ENCODE results near the gene ALG8.

The ALG8 gene

GRCh38 chr11:78100261-78100660 is 39.2 kb downstream of the ALG8 start:
- no peak overlapping the region for H3K9ac ChIP-seq (ENCODE audit: low read length)
- H3K23ac ChIP-seq (ENCODE audit: low read length in 2 of 2) = no peak overlapping the region
- no peak overlapping the region for H4K8ac ChIP-seq (ENCODE audit: low read length)
- no peak overlapping the region for H3K4me3 ChIP-seq (ENCODE audit: insufficient read depth in 1 of 2, low read depth in 1 of 2, low read length in 2 of 2)
- H3K4me2 ChIP-seq (ENCODE audit: low read length, poor library complexity, severe bottlenecking) = no peak overlapping the region
- no peak overlapping the region for H2AFZ ChIP-seq (ENCODE audit: low read depth, low read length)
- DNase-seq = no peak
- H2BK5ac ChIP-seq (ENCODE audit: low read depth, low read length, poor library complexity, severe bottlenecking) = no peak overlapping the region
- no peak overlapping the region for H3K14ac ChIP-seq (ENCODE audit: low read length in 2 of 2)
- 94% methylated on average over 1 of the region's 5 CpGs for WGBS
- H3K4me1 ChIP-seq (ENCODE audit: control insufficient read depth, insufficient read depth, low read depth, low read length) = peaks cover 2% of the 10 kb centered on the region
- H3K36me3 ChIP-seq (ENCODE audit: control insufficient read depth in 1 of 2, insufficient read depth in 2 of 2, low read depth in 1 of 2, low read length in 2 of 2) = peaks cover 10 to 55% of the 10 kb centered on the region in 2 experiments
- no peak overlapping the region for H3K18ac ChIP-seq (ENCODE audit: low read depth in 1 of 2, low read length in 2 of 2)
- H3K4ac ChIP-seq (ENCODE audit: low read depth in 1 of 2, low read length in 2 of 2) = no peak overlapping the region
- H3K27ac ChIP-seq (ENCODE audit: low read length, poor library complexity, severe bottlenecking) = no peak overlapping the region
- H3K9me3 ChIP-seq (ENCODE audit: control insufficient read depth, low read length) = no peaks in the 10 kb centered on the region
- no peak overlapping the region for H4K91ac ChIP-seq (ENCODE audit: low read length)
- no peak overlapping the region for H2BK120ac ChIP-seq (ENCODE audit: low read depth, low read length)
- no peak overlapping the region for H2AK5ac ChIP-seq (ENCODE audit: low read length, severe bottlenecking)
- no peaks in the 10 kb centered on the region for H3K27me3 ChIP-seq (ENCODE audit: control insufficient read depth in 1 of 2, insufficient read depth in 1 of 2, low read length in 2 of 2)
- H2BK15ac ChIP-seq (ENCODE audit: low read depth, poor library complexity, severe bottlenecking) = no peak overlapping the region
- H2BK12ac ChIP-seq (ENCODE audit: low read length in 2 of 2) = no peak overlapping the region
- no peaks in the 10 kb centered on the region for H3K79me1 ChIP-seq (replicated peaks; ENCODE audit: low read length, poor library complexity, severe bottlenecking)

- no peak overlapping the region for H3K4me3 ChIP-seq (ENCODE audit: insufficient read depth in 1 of 2, low read depth in 1 of 2, low read length in 2 of 2)
- no peaks in the 10 kb centered on the region for H3K79me1 ChIP-seq (replicated peaks; ENCODE audit: low read length, poor library complexity, severe bottlenecking)
- no peak overlapping the region for H2BK15ac ChIP-seq (ENCODE audit: low read depth, poor library complexity, severe bottlenecking)
- no peak overlapping the region for H3K9ac ChIP-seq (ENCODE audit: low read length)
- no peak overlapping the region for H3K23ac ChIP-seq (ENCODE audit: low read length in 2 of 2)
- no peaks in the 10 kb centered on the region for H3K27me3 ChIP-seq (ENCODE audit: control insufficient read depth in 1 of 2, insufficient read depth in 1 of 2, low read length in 2 of 2)
- H4K91ac ChIP-seq (ENCODE audit: low read length) = no peak overlapping the region
- H3K4ac ChIP-seq (ENCODE audit: low read depth in 1 of 2, low read length in 2 of 2) = no peak overlapping the region
- no peak overlapping the region for H4K8ac ChIP-seq (ENCODE audit: low read length)
- no peak overlapping the region for H2BK5ac ChIP-seq (ENCODE audit: low read depth, low read length, poor library complexity, severe bottlenecking)
- H3K4me2 ChIP-seq (ENCODE audit: low read length, poor library complexity, severe bottlenecking) = no peak overlapping the region
- DNase-seq = no peak
- H3K36me3 ChIP-seq (ENCODE audit: control insufficient read depth in 1 of 2, insufficient read depth in 2 of 2, low read depth in 1 of 2, low read length in 2 of 2) = peaks cover 12 to 60% of the 10 kb centered on the region in 2 experiments
- H2AFZ ChIP-seq (ENCODE audit: low read depth, low read length) = no peak overlapping the region
- WGBS = 98% methylated on average over 2 of the region's 4 CpGs
- H2BK12ac ChIP-seq (ENCODE audit: low read length in 2 of 2) = no peak overlapping the region
- H2BK120ac ChIP-seq (ENCODE audit: low read depth, low read length) = no peak overlapping the region
- peaks cover 2% of the 10 kb centered on the region for H3K4me1 ChIP-seq (ENCODE audit: control insufficient read depth, insufficient read depth, low read depth, low read length)
- H3K18ac ChIP-seq (ENCODE audit: low read depth in 1 of 2, low read length in 2 of 2) = no peak overlapping the region
- H3K9me3 ChIP-seq (ENCODE audit: control insufficient read depth, low read length) = no peaks in the 10 kb centered on the region
- no peak overlapping the region for H3K27ac ChIP-seq (ENCODE audit: low read length, poor library complexity, severe bottlenecking)
- H2AK5ac ChIP-seq (ENCODE audit: low read length, severe bottlenecking) = no peak overlapping the region
- no peak overlapping the region for H3K14ac ChIP-seq (ENCODE audit: low read length in 2 of 2)
Measured at GRCh38 chr11:78099666-78100065, 39.8 kb downstream of the ALG8 start.

- no peak overlapping the region for H3K4me3 ChIP-seq (ENCODE audit: insufficient read depth in 1 of 2, low read depth in 1 of 2, low read length in 2 of 2)
- DNase-seq = no peak
- no peaks in the 10 kb centered on the region for H3K27me3 ChIP-seq (ENCODE audit: control insufficient read depth in 1 of 2, insufficient read depth in 1 of 2, low read length in 2 of 2)
- no peak overlapping the region for H2BK120ac ChIP-seq (ENCODE audit: low read depth, low read length)
- no peak overlapping the region for H2AK5ac ChIP-seq (ENCODE audit: low read length, severe bottlenecking)
- H3K9ac ChIP-seq (ENCODE audit: low read length) = no peak overlapping the region
- no peak overlapping the region for H3K14ac ChIP-seq (ENCODE audit: low read length in 2 of 2)
- H3K9me3 ChIP-seq (ENCODE audit: control insufficient read depth, low read length) = no peaks in the 10 kb centered on the region
- H2BK5ac ChIP-seq (ENCODE audit: low read depth, low read length, poor library complexity, severe bottlenecking) = no peak overlapping the region
- WGBS = 98% methylated on average over 3 of the region's 7 CpGs
- no peak overlapping the region for H2BK12ac ChIP-seq (ENCODE audit: low read length in 2 of 2)
- no peak overlapping the region for H3K4me2 ChIP-seq (ENCODE audit: low read length, poor library complexity, severe bottlenecking)
- H3K18ac ChIP-seq (ENCODE audit: low read depth in 1 of 2, low read length in 2 of 2) = no peak overlapping the region
- H3K23ac ChIP-seq (ENCODE audit: low read length in 2 of 2) = no peak overlapping the region
- no peak overlapping the region for H4K8ac ChIP-seq (ENCODE audit: low read length)
- H2AFZ ChIP-seq (ENCODE audit: low read depth, low read length) = no peak overlapping the region
- no peak overlapping the region for H3K27ac ChIP-seq (ENCODE audit: low read length, poor library complexity, severe bottlenecking)
- peaks cover 10 to 61% of the 10 kb centered on the region in 2 experiments for H3K36me3 ChIP-seq (ENCODE audit: control insufficient read depth in 1 of 2, insufficient read depth in 2 of 2, low read depth in 1 of 2, low read length in 2 of 2)
- H3K4ac ChIP-seq (ENCODE audit: low read depth in 1 of 2, low read length in 2 of 2) = no peak overlapping the region
- H2BK15ac ChIP-seq (ENCODE audit: low read depth, poor library complexity, severe bottlenecking) = no peak overlapping the region
- H3K4me1 ChIP-seq (ENCODE audit: control insufficient read depth, insufficient read depth, low read depth, low read length) = peaks cover 2% of the 10 kb centered on the region
- H4K91ac ChIP-seq (ENCODE audit: low read length) = no peak overlapping the region
- no peaks in the 10 kb centered on the region for H3K79me1 ChIP-seq (replicated peaks; ENCODE audit: low read length, poor library complexity, severe bottlenecking)
Measured at GRCh38 chr11:78097666-78098385, 41.6 kb downstream of the ALG8 start.

GRCh38 chr11:78094250-78094649 is 45.2 kb downstream of the ALG8 start:
- no peak overlapping the region for H2AK5ac ChIP-seq (ENCODE audit: low read length, severe bottlenecking)
- H3K9me3 ChIP-seq (ENCODE audit: control insufficient read depth, low read length) = no peaks in the 10 kb centered on the region
- H3K79me1 ChIP-seq (replicated peaks; ENCODE audit: low read length, poor library complexity, severe bottlenecking) = no peaks in the 10 kb centered on the region
- no peak overlapping the region for H4K8ac ChIP-seq (ENCODE audit: low read length)
- no peak overlapping the region for H3K27ac ChIP-seq (ENCODE audit: low read length, poor library complexity, severe bottlenecking)
- no peak overlapping the region for H2BK12ac ChIP-seq (ENCODE audit: low read length in 2 of 2)
- no peak overlapping the region for H3K18ac ChIP-seq (ENCODE audit: low read depth in 1 of 2, low read length in 2 of 2)
- no peak overlapping the region for H3K4me2 ChIP-seq (ENCODE audit: low read length, poor library complexity, severe bottlenecking)
- H3K4me1 ChIP-seq (ENCODE audit: control insufficient read depth, insufficient read depth, low read depth, low read length) = no peaks in the 10 kb centered on the region
- H3K14ac ChIP-seq (ENCODE audit: low read length in 2 of 2) = no peak overlapping the region
- no peak overlapping the region for H2AFZ ChIP-seq (ENCODE audit: low read depth, low read length)
- H3K4me3 ChIP-seq (ENCODE audit: insufficient read depth in 1 of 2, low read depth in 1 of 2, low read length in 2 of 2) = no peak overlapping the region
- 100% methylated on average over 1 of the region's 2 CpGs for WGBS
- H3K4ac ChIP-seq (ENCODE audit: low read depth in 1 of 2, low read length in 2 of 2) = no peak overlapping the region
- H2BK120ac ChIP-seq (ENCODE audit: low read depth, low read length) = no peak overlapping the region
- no peaks in the 10 kb centered on the region for H3K27me3 ChIP-seq (ENCODE audit: control insufficient read depth in 1 of 2, insufficient read depth in 1 of 2, low read length in 2 of 2)
- DNase-seq = no peak
- no peak overlapping the region for H4K91ac ChIP-seq (ENCODE audit: low read length)
- no peak overlapping the region for H3K9ac ChIP-seq (ENCODE audit: low read length)
- H3K36me3 ChIP-seq (ENCODE audit: control insufficient read depth in 1 of 2, insufficient read depth in 2 of 2, low read depth in 1 of 2, low read length in 2 of 2) = peaks cover 5 to 36% of the 10 kb centered on the region in 2 experiments
- no peak overlapping the region for H3K23ac ChIP-seq (ENCODE audit: low read length in 2 of 2)
- no peak overlapping the region for H2BK5ac ChIP-seq (ENCODE audit: low read depth, low read length, poor library complexity, severe bottlenecking)
- H2BK15ac ChIP-seq (ENCODE audit: low read depth, poor library complexity, severe bottlenecking) = no peak overlapping the region

All from mesenchymal stem cell (in vitro differentiated cells and primary cell).